IMR-90 (cell line): ENCODE data around the gene TCF20. TPM values are rescaled to one million over a fixed set of nuclear protein-coding genes. Genes with fewer than 3 reads are reported as not detected.

Experiments
- ATAC-seq: fragments of 200-7000 bp; cut with Tn5 transposase; 2 replicates; pipeline ENCODE4 v1.9.1; 2020; ENCODE audit warnings: low read depth, mild to moderate bottlenecking, moderate library complexity
- BruUV-seq: library from RNA; stranded (reverse); fragments of 400-500 nt; replicated peaks from 2 replicates; lab custom pipeline; 2021; lab: Mats Ljungman, UMichigan
- CTCF ChIA-PET: fragments of 300-600 bp; formaldehyde crosslinking; extraction: SDS; loops from one replicate; lab custom pipeline; 2021; ENCODE audit warnings: antibody characterized with exemption; lab: Yijun Ruan, JAX
- POLR2A ChIA-PET: fragments of 300-600 bp; sonication (Branson Sonifier 250); formaldehyde crosslinking; loops from one replicate; lab custom pipeline; 2022; ENCODE audit warnings: antibody characterized with exemption; ENCODE audit not compliant: unreplicated experiment; lab: Charles Lee
- DNase-seq: peaks from one replicate; pipeline ENCODE4 v3.0.0; 2013
- H2AFZ ChIP-seq: replicated peaks from 2 replicates; pipeline ENCODE3; 2013; ENCODE audit warnings: low read length, mild to moderate bottlenecking; ENCODE audit not compliant: poor library complexity
- H2AK5ac ChIP-seq: 2 replicates; pipeline ENCODE4 v1.6.1; 2013; ENCODE audit warnings: low read depth, low read length, inconsistent platforms
- H2AK9ac ChIP-seq: replicated peaks from 2 replicates; pipeline ENCODE3; 2013; ENCODE audit warnings: mild to moderate bottlenecking, low read depth, low read length, moderate library complexity; ENCODE audit not compliant: poor library complexity
- H2BK120ac ChIP-seq: 2 replicates; pipeline ENCODE4 v1.6.1; 2013; ENCODE audit warnings: low read depth, low read length, inconsistent platforms
- H2BK15ac ChIP-seq: 3 replicates; pipeline ENCODE4 v1.6.1; 2013; ENCODE audit warnings: low read depth, low read length, inconsistent platforms
- H2BK20ac ChIP-seq: 2 replicates; pipeline ENCODE4 v1.6.1; 2013; ENCODE audit warnings: low read depth, mild to moderate bottlenecking, inconsistent platforms, low read length, moderate library complexity
- H2BK5ac ChIP-seq: 2 replicates; pipeline ENCODE4 v1.6.1; 2013; ENCODE audit warnings: mild to moderate bottlenecking, low read depth, low read length, inconsistent platforms; ENCODE audit not compliant: poor library complexity, severe bottlenecking
- H3K14ac ChIP-seq: replicated peaks from 2 replicates; pipeline ENCODE4 v1.6.1; 2013; ENCODE audit warnings: low read depth, low read length, inconsistent platforms
- H3K18ac ChIP-seq: 2 replicates; pipeline ENCODE4 v1.6.1; 2013; ENCODE audit warnings: low read depth, low read length, control low read depth
- H3K23ac ChIP-seq: 2 replicates; pipeline ENCODE4 v1.6.1; 2013; ENCODE audit warnings: low read depth, low read length, inconsistent platforms
- H3K27ac ChIP-seq: 2 replicates; pipeline ENCODE4 v1.5.1; 2013; ENCODE audit warnings: mild to moderate bottlenecking, control low read depth, low read length; ENCODE audit not compliant: insufficient read depth
- H3K27me3 ChIP-seq: 2 replicates; pipeline ENCODE4 v1.6.1; 2013; ENCODE audit warnings: low read length; ENCODE audit not compliant: control insufficient read depth, insufficient read depth
- H3K36me3 ChIP-seq: 2 replicates; pipeline ENCODE4 v1.6.1; 2013; ENCODE audit warnings: low read length, mixed read lengths; ENCODE audit not compliant: control insufficient read depth, insufficient read depth
- H3K4ac ChIP-seq: 2 replicates; pipeline ENCODE4 v1.6.1; 2013; ENCODE audit warnings: low read depth, low read length, inconsistent platforms
- H3K4me1 ChIP-seq: 2 replicates; pipeline ENCODE4 v1.6.1; 2013; ENCODE audit warnings: low read length, mixed read lengths; ENCODE audit not compliant: control insufficient read depth, insufficient read depth
- H3K4me2 ChIP-seq: 2 replicates; pipeline ENCODE4 v1.6.1; 2013; ENCODE audit warnings: low read depth, mild to moderate bottlenecking, control low read depth, low read length, moderate library complexity
- H3K4me3 ChIP-seq: 2 replicates; pipeline ENCODE4 v1.5.1; 2013; ENCODE audit warnings: low read depth, mild to moderate bottlenecking, control low read depth, low read length, moderate library complexity; ENCODE audit not compliant: insufficient read depth
- H3K56ac ChIP-seq: 2 replicates; pipeline ENCODE4 v1.6.1; 2013; ENCODE audit warnings: low read length, inconsistent platforms; ENCODE audit not compliant: insufficient read depth; ENCODE audit errors: extremely low read depth
- H3K79me1 ChIP-seq, 2 experiments: 2 replicates each; pipeline ENCODE4 v1.6.1; 2013; ENCODE audit warnings: low read length in 2 of 2, inconsistent platforms in 1 of 2, low read depth in 1 of 2
- H3K9ac ChIP-seq: 2 replicates; pipeline ENCODE4 v1.6.1; 2013; ENCODE audit warnings: low read depth, low read length, control low read depth
- H3K9me1 ChIP-seq: 2 replicates; pipeline ENCODE4 v1.6.1; 2013; ENCODE audit warnings: low read length, inconsistent platforms; ENCODE audit not compliant: insufficient read depth
- H3K9me3 ChIP-seq: 2 replicates; pipeline ENCODE4 v1.6.1; 2013; ENCODE audit warnings: low read length; ENCODE audit not compliant: control insufficient read depth, insufficient read depth
- H4K20me1 ChIP-seq: 2 replicates; pipeline ENCODE4 v1.6.1; 2013; ENCODE audit warnings: low read length, inconsistent platforms; ENCODE audit not compliant: insufficient read depth
- H4K5ac ChIP-seq: 2 replicates; pipeline ENCODE4 v1.6.1; 2013; ENCODE audit warnings: mild to moderate bottlenecking, low read depth, low read length, control low read depth
- H4K8ac ChIP-seq, 2 experiments: 2 replicates each; pipeline ENCODE4 v1.6.1; 2013; ENCODE audit warnings: low read depth in 2 of 2, low read length in 2 of 2, control low read depth in 1 of 2, inconsistent platforms in 1 of 2
- H4K91ac ChIP-seq: 2 replicates; pipeline ENCODE4 v1.6.1; 2013; ENCODE audit warnings: low read depth, low read length, inconsistent platforms; ENCODE audit not compliant: insufficient read depth
- BHLHE40 ChIP-seq: fragments of 150-350 bp; IDR thresholded peaks from 2 replicates; pipeline ENCODE4 v1.6.1; 2016; ENCODE audit warnings: mild to moderate bottlenecking, low read depth, low read length
- CEBPB ChIP-seq: IDR thresholded peaks from 2 replicates; pipeline ENCODE4 v1.6.1; 2012; ENCODE audit warnings: low read depth, low read length, improper control_type of control experiment
- CHD1 ChIP-seq: IDR thresholded peaks from 2 replicates; pipeline ENCODE4 v1.6.1; 2012; ENCODE audit warnings: low read depth, low read length, improper control_type of control experiment
- FOS ChIP-seq: fragments of 150-350 bp; IDR thresholded peaks from 2 replicates; pipeline ENCODE4 v1.6.1; 2016; ENCODE audit warnings: low read depth, low read length
- RAD21 ChIP-seq: IDR thresholded peaks from 2 replicates; pipeline ENCODE4 v1.6.1; 2012; ENCODE audit warnings: low read length, improper control_type of control experiment
- RCOR1 ChIP-seq: IDR thresholded peaks from 2 replicates; pipeline ENCODE4 v1.6.1; 2012; ENCODE audit warnings: mild to moderate bottlenecking, low read length, improper control_type of control experiment; ENCODE audit not compliant: insufficient replicate concordance
- USF2 ChIP-seq: fragments of 150-350 bp; IDR thresholded peaks from 2 replicates; pipeline ENCODE4 v1.6.1; 2017; ENCODE audit warnings: mild to moderate bottlenecking, antibody characterized with exemption, low read length, low read depth
- WGBS, 2 experiments: methylation state at CpG; one replicate each; pipeline versions ENCODE4 v1.1.5 to v1.1.7; 2013; ENCODE audit warnings: missing lambda C conversion rate in 2 of 2; ENCODE audit not compliant: insufficient read length in 1 of 2; ENCODE audit errors: extremely low coverage in 2 of 2; 5-methylcytosine and 5-hydroxymethylcytosine counted together
- dilution Hi-C: fragments of 300-500 bp; cut with HindIII; formaldehyde crosslinking; loops from one replicate; pipeline ENCODE4 v1.14.3; 2018; ENCODE audit warnings: low sequenced_read_pairs; ENCODE audit not compliant: unreplicated experiment
- in situ Hi-C: fragments of 300-500 bp; cut with MboI; formaldehyde crosslinking; loops from 3 replicates; pipeline ENCODE4 v1.14.3; 2019; ENCODE audit warnings: low sequenced_read_pairs, inconsistent platforms, mixed read lengths
- intact Hi-C: fragments of 100-400 bp; cut with micrococcal nuclease; formaldehyde crosslinking; loops from 2 replicates; pipeline ENCODE4 v1.10.0; 2022
- polyA plus RNA-seq, 3 experiments: library from polyadenylated mRNA; depleted of rRNA; stranded (reverse); fragments of >200 nt; gene quantifications; 2 replicates each; pipeline ENCODE4 v1.2.3, GENCODE V29; 2012; ENCODE audit warnings: low replicate concordance in 1 of 3
- total RNA-seq: library from RNA; depleted of rRNA; stranded (reverse); fragments of >200 nt; gene quantifications from 2 replicates; pipeline ENCODE4 v1.2.3, GENCODE V29; 2012
- TF ChIP-seq, protein P1 (sequence below): conservative IDR thresholded peaks from 2 replicates; pipeline ENCODE4 v1.5.1; 2012; ENCODE audit warnings: mild to moderate bottlenecking, low read depth, low read length, improper control_type of control experiment

TCF20 gene
- total and polyA plus RNA-seq, 2 of the 4 experiments (the other 2 are of a cell fraction), result 8.9 to 23.7 TPM

GRCh38 chr22:42284202-42284591 lies 13.7 kb upstream of the TCF20 start:
- H2BK5ac ChIP-seq, result no peak overlapping the region

More at GRCh38 chr22:42284202-42284591, 13.7 kb upstream of the TCF20 start:
- no CpG with 5 or more reads among the region's 7 CpGs for WGBS, 2 experiments
- ATAC-seq, result no peak
- H3K23ac ChIP-seq, result no peak overlapping the region
- no peak overlapping the region for H2AFZ ChIP-seq
- H3K4me3 ChIP-seq, result no peak overlapping the region
- TF ChIP-seq USF2 (no peak), CHD1 (no peak), BHLHE40 (no peak), RAD21 (no peak), FOS (no peak), RCOR1 (no peak), CEBPB (no peak)
- TF ChIP-seq, protein P1, sequence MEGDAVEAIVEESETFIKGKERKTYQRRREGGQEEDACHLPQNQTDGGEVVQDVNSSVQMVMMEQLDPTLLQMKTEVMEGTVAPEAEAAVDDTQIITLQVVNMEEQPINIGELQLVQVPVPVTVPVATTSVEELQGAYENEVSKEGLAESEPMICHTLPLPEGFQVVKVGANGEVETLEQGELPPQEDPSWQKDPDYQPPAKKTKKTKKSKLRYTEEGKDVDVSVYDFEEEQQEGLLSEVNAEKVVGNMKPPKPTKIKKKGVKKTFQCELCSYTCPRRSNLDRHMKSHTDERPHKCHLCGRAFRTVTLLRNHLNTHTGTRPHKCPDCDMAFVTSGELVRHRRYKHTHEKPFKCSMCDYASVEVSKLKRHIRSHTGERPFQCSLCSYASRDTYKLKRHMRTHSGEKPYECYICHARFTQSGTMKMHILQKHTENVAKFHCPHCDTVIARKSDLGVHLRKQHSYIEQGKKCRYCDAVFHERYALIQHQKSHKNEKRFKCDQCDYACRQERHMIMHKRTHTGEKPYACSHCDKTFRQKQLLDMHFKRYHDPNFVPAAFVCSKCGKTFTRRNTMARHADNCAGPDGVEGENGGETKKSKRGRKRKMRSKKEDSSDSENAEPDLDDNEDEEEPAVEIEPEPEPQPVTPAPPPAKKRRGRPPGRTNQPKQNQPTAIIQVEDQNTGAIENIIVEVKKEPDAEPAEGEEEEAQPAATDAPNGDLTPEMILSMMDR, result no peak
- peaks cover 17% of the 10 kb centered on the region for H4K20me1 ChIP-seq
- intact Hi-C loops, result no loop called here
- BruUV-seq, result no TSS peak
- no peak overlapping the region for H2AK9ac ChIP-seq
- POLR2A ChIA-PET, result no interaction called here
- H3K36me3 ChIP-seq, result no peaks in the 10 kb centered on the region
- H4K8ac ChIP-seq, result no peak overlapping the region
- no peak overlapping the region for H3K18ac ChIP-seq
- H4K5ac ChIP-seq, result no peak overlapping the region
- H3K4me2 ChIP-seq, result no peak overlapping the region; the same call in 1 of the 2 replicates
- no peak for DNase-seq
- H3K4ac ChIP-seq, result no peak overlapping the region
- in situ Hi-C loops, result no loop called here
- peaks cover 47% of the 10 kb centered on the region for H3K27me3 ChIP-seq
- no peaks in the 10 kb centered on the region for H3K9me3 ChIP-seq
- CTCF ChIA-PET, result no interaction called here
- H3K14ac ChIP-seq, result no peak overlapping the region
- no peaks in the 10 kb centered on the region for H3K4me1 ChIP-seq
- no peak overlapping the region for H4K91ac ChIP-seq
- no peak overlapping the region for H2BK20ac ChIP-seq
- no peaks in the 10 kb centered on the region for H3K79me1 ChIP-seq
- H2BK15ac ChIP-seq, result no peak overlapping the region
- dilution Hi-C loops, result no loop called here
- H3K9ac ChIP-seq, result no peak overlapping the region
- H3K9me1 ChIP-seq, result 0 out of 2 replicates have a peak, but pooled peaks cover 3% of the 10 kb centered on the region
- H2BK120ac ChIP-seq, result no peak overlapping the region
- H2AK5ac ChIP-seq, result no peak overlapping the region
- H3K56ac ChIP-seq, result no peak overlapping the region
- no peak overlapping the region for H3K27ac ChIP-seq
